Measurements from ENCODE around the gene TRAPPC2L. TPM values are rescaled to one million over a fixed set of nuclear protein-coding genes. Genes with fewer than 3 reads are reported as not detected.

Gene TRAPPC2L
- total RNA-seq, 5 donors from 2014 or later (not counting 1 experiment from before 2014, with no cell fraction given), result 45.6 to 61.1 (median 57.5) TPM

DNA sequence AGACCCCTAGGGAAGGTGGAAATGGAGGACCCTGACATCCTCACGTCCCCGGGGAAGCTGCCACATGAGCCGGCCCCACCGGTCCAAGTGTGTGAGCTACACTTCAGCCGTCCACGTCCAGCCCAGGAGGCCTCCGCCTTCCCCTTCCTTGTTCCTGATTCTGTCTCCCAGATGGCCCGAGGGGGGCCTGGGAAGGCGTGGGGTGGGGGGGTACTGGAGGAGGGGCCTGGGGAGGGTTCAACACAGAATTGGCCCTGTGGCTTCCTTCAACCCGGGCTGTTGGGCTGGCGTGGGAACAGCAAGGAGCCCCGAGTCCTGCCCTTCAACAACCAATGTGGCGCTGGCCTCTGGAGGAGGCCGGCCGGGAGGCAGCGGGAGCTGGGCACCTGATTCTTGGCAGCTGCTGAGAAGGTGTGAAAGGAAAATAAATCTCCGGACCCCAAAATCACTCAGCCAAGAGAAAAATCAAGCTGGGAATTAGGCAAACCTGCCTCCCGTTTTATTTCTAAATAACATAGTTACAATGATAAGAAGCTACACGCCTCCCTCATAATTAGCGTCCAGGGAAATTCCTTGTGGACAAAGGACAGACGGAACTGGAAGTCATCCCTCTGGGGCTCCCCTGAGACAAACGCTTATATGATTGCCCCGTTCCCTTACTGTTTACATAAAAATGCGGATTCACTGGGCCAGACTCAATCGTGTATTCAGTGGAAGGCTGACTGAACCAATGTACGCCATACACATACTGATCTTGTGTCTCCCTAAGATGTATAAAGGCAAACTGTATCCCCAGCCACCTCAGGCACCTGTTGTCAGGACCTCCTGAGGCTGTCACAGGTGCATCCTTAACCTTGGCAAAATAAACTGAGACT is 43.4 kb upstream of the TRAPPC2L start:
- POLR2A ChIA-PET, result interaction anchor here in 1 of 2 donors (0.6 kb wide), 2 partner anchors 36 to 330 kb away, joined by 3 to 6 read pairs; no protein-coding TSS in a partner anchor
- Mint-ChIP-seq H3K4me1 (peaks cover 12 to 25% (median 13%) of the 10 kb centered on the region in 3 donors), H3K27ac (no peak overlapping the region)

DNA sequence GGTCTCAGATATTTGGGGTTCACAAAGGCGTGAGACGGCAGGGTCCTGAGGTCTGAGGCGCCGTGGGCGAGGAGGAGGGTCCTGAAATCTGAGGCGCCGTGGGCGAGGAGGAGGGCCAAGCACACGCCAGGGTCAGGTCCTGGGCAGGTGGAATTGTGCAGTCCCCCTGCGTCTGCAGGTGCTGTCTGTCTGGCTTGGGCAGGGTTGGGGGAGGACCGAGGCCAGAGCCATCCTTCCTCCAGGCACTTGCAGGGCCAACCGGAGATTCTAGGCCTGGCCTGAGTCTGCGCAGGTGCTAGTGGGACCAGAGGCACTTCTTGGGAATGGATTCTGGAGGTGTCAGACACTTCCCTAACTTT is 42.8 kb upstream of the TRAPPC2L start:
- no peaks in the 10 kb centered on the region for H3K27me3 Mint-ChIP-seq
- ATAC-seq (replicated peaks in 1 of 4), result no peak
- H3K9me3 ChIP-seq, result no peaks in the 10 kb centered on the region
- 92% methylated on average over 9 of the region's 13 CpGs for WGBS (ENCODE audit: insufficient coverage)
- peaks cover 11 to 23% (median 12%) of the 10 kb centered on the region in 3 donors for H3K4me1 Mint-ChIP-seq
- peaks cover 3 to 35% of the 10 kb centered on the region in 2 experiments for H3K4me1 ChIP-seq (ENCODE audit: control insufficient read depth in 1 of 2, extremely low read depth in 1 of 2, insufficient read depth in 2 of 2, low read length in 2 of 2)
- H3K36me3 Mint-ChIP-seq, result no peaks in the 10 kb centered on the region
- no peak for DNase-seq
- H3K27ac ChIP-seq (ENCODE audit: low read length), result no peak overlapping the region
- H3K27me3 ChIP-seq (replicated peaks in 1 of 2; ENCODE audit: control insufficient read depth in 2 of 2, extremely low read depth in 1 of 2, insufficient read depth in 2 of 2, low read length in 1 of 2), result no peaks in the 10 kb centered on the region
- ChIA-PET CTCF (no interaction called here), POLR2A (interaction anchor here in 1 of 2 donors (0.6 kb wide), 1 partner anchor 36 kb away, joined by 3 read pairs; no protein-coding TSS in a partner anchor)
- peaks cover 3 to 7% of the 10 kb centered on the region in 2 donors for H3K36me3 ChIP-seq (ENCODE audit: control insufficient read depth in 2 of 2, extremely low read depth in 1 of 2, insufficient read depth in 1 of 2, low read length in 1 of 2)
- H3K27ac Mint-ChIP-seq, result no peak overlapping the region
- H3K4me3 ChIP-seq (ENCODE audit: control insufficient read depth in 1 of 2, extremely low read depth in 1 of 2, low read length in 1 of 2), result no peak overlapping the region
- no peaks in the 10 kb centered on the region for H3K9me3 Mint-ChIP-seq
- H3K4me3 Mint-ChIP-seq, result no peak overlapping the region

More for the DNA sequence above, 43.4 kb upstream of the TRAPPC2L start:
- H3K27ac ChIP-seq (ENCODE audit: low read length), result no peak overlapping the region
- H3K36me3 ChIP-seq (ENCODE audit: control insufficient read depth in 2 of 2, extremely low read depth in 1 of 2, insufficient read depth in 1 of 2, low read length in 1 of 2), result peaks cover 3 to 10% of the 10 kb centered on the region in 2 donors
- H3K27me3 ChIP-seq (replicated peaks in 1 of 2; ENCODE audit: control insufficient read depth in 2 of 2, extremely low read depth in 1 of 2, insufficient read depth in 2 of 2, low read length in 1 of 2), result no peaks in the 10 kb centered on the region
- CTCF ChIA-PET, result no interaction called here
- H3K27me3 Mint-ChIP-seq, result no peaks in the 10 kb centered on the region
- DNase-seq (no peak), ATAC-seq (replicated peaks in 1 of 4) (no peak)
- no peaks in the 10 kb centered on the region for H3K9me3 ChIP-seq
- H3K36me3 Mint-ChIP-seq, result no peaks in the 10 kb centered on the region
- H3K4me3 ChIP-seq (ENCODE audit: control insufficient read depth in 1 of 2, extremely low read depth in 1 of 2, low read length in 1 of 2), result no peak overlapping the region
- H3K9me3 Mint-ChIP-seq, result no peaks in the 10 kb centered on the region
- H3K4me3 Mint-ChIP-seq, result peak overlapping the region in 2 of 3 donors; percentile 47 to 92
- peaks cover 3 to 35% of the 10 kb centered on the region in 2 experiments for H3K4me1 ChIP-seq (ENCODE audit: control insufficient read depth in 1 of 2, extremely low read depth in 1 of 2, insufficient read depth in 2 of 2, low read length in 2 of 2)
- WGBS (ENCODE audit: insufficient coverage), result 85% methylated on average over 16 of the region's 26 CpGs

DNA sequence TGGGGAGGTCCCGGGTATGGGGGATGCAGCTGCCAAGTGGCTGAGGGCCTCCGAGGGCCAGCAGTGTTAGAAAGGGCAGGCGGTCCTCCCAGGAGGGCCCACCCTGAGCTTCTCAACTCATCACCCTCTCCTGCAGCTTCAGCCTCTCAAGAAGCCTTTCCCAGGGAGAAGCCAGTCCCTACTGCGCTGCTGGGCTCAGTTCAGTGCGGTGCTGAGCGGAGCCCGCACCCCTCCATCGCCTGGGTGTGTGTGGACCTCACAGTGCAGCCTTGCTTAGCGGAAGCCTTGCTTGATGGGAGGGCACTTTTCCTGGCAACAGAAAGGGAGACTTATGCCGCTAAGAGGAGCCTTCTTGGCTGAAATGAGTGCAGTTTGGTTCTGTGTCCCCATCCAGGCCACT is 41.7 kb upstream of the TRAPPC2L start:
- no peaks in the 10 kb centered on the region for H3K9me3 Mint-ChIP-seq
- 95% methylated on average over 9 of the region's 10 CpGs for WGBS (ENCODE audit: insufficient coverage)
- H3K36me3 Mint-ChIP-seq, result no peaks in the 10 kb centered on the region
- Histone ChIP-seq H3K27me3 (replicated peaks in 1 of 2; ENCODE audit: control insufficient read depth in 2 of 2, extremely low read depth in 1 of 2, insufficient read depth in 2 of 2, low read length in 1 of 2) (no peaks in the 10 kb centered on the region), H3K27ac (ENCODE audit: low read length) (no peak overlapping the region), H3K9me3 (no peaks in the 10 kb centered on the region), H3K36me3 (ENCODE audit: control insufficient read depth in 2 of 2, extremely low read depth in 1 of 2, insufficient read depth in 1 of 2, low read length in 1 of 2) (peaks cover 0 to 3% of the 10 kb centered on the region in 2 donors), H3K4me1 (ENCODE audit: control insufficient read depth in 1 of 2, extremely low read depth in 1 of 2, insufficient read depth in 2 of 2, low read length in 2 of 2) (peaks cover 3 to 29% of the 10 kb centered on the region in 2 experiments), H3K4me3 (ENCODE audit: control insufficient read depth in 1 of 2, extremely low read depth in 1 of 2, low read length in 1 of 2) (no peak overlapping the region)
- H3K4me3 Mint-ChIP-seq, result no peak overlapping the region
- peaks cover 6 to 16% (median 9%) of the 10 kb centered on the region in 3 donors for H3K4me1 Mint-ChIP-seq
- DNase-seq (no peak), ATAC-seq (replicated peaks in 1 of 4) (no peak)
- ChIA-PET CTCF (interaction anchor here in 1 of 2 donors (0.6 kb wide), 1 partner anchor 30 kb away, joined by 7 read pairs; no protein-coding TSS in a partner anchor), POLR2A (interaction anchor here (0.6 to 0.7 kb wide), 2 partner anchors 377 to 1196 kb away, joined by 5 to 17 read pairs; no protein-coding TSS in a partner anchor)
- H3K27me3 Mint-ChIP-seq, result no peaks in the 10 kb centered on the region
- H3K27ac Mint-ChIP-seq, result no peak overlapping the region

DNA sequence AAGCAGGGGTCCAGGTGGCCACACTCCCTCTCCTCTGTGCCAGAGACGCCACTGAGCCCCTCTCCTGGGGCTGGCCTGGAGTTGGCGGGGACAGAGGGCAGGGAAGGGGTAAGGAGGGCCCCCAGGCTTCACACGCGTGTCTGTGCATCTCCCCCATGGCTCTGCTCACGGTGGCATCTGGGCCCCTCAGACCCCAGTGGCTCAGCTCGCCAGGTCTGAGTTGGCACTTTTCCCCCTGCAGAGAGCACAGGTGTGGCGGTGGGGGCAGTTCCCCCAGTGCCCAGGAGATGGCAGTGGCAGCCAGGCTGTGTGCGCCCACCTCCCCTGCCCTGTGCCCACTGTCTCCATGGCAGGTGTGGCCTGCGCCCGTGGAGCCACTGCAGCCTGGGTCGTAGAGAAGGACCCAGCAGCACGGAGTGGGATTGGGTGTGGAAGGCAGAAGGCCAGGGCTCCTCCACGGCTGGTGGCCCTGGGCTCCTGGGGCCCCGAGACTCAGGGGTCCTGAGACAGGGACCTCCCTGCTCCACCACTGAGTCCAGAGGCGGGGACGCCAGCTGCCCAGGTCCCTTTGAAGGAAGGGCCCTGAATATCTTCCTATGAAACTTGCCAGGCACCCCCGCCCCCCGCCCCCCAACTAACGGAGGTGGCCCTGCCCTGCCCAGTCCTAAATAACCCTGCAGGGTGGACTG is 40.9 kb upstream of the TRAPPC2L start:
- no peaks in the 10 kb centered on the region for H3K27me3 ChIP-seq (replicated peaks in 1 of 2; ENCODE audit: control insufficient read depth in 2 of 2, extremely low read depth in 1 of 2, insufficient read depth in 2 of 2, low read length in 1 of 2)
- no peaks in the 10 kb centered on the region for H3K9me3 Mint-ChIP-seq
- DNase-seq (peak in 27 of 35 experiments; percentile 27 to 69 (median 44)), ATAC-seq (replicated peaks in 1 of 4) (no peak)
- peaks cover 0 to 20% of the 10 kb centered on the region in 2 experiments for H3K4me1 ChIP-seq (ENCODE audit: control insufficient read depth in 1 of 2, extremely low read depth in 1 of 2, insufficient read depth in 2 of 2, low read length in 2 of 2)
- POLR2A ChIA-PET, result no interaction called here
- H3K4me1 Mint-ChIP-seq, result peaks cover 0 to 9% (median under 1%) of the 10 kb centered on the region in 3 donors
- H3K9me3 ChIP-seq, result no peaks in the 10 kb centered on the region
- no peak overlapping the region for H3K27ac ChIP-seq (ENCODE audit: low read length)
- no peak overlapping the region for H3K4me3 Mint-ChIP-seq
- H3K36me3 Mint-ChIP-seq, result no peaks in the 10 kb centered on the region
- H3K27ac Mint-ChIP-seq, result no peak overlapping the region
- WGBS (ENCODE audit: insufficient coverage), result 45% methylated on average over 12 of the region's 19 CpGs
- H3K27me3 Mint-ChIP-seq, result no peaks in the 10 kb centered on the region
- H3K4me3 ChIP-seq (ENCODE audit: control insufficient read depth in 1 of 2, extremely low read depth in 1 of 2, low read length in 1 of 2), result no peak overlapping the region
- peaks cover 0 to 6% of the 10 kb centered on the region in 2 donors for H3K36me3 ChIP-seq (ENCODE audit: control insufficient read depth in 2 of 2, extremely low read depth in 1 of 2, insufficient read depth in 1 of 2, low read length in 1 of 2)
- CTCF ChIA-PET, result no interaction called here

DNA sequence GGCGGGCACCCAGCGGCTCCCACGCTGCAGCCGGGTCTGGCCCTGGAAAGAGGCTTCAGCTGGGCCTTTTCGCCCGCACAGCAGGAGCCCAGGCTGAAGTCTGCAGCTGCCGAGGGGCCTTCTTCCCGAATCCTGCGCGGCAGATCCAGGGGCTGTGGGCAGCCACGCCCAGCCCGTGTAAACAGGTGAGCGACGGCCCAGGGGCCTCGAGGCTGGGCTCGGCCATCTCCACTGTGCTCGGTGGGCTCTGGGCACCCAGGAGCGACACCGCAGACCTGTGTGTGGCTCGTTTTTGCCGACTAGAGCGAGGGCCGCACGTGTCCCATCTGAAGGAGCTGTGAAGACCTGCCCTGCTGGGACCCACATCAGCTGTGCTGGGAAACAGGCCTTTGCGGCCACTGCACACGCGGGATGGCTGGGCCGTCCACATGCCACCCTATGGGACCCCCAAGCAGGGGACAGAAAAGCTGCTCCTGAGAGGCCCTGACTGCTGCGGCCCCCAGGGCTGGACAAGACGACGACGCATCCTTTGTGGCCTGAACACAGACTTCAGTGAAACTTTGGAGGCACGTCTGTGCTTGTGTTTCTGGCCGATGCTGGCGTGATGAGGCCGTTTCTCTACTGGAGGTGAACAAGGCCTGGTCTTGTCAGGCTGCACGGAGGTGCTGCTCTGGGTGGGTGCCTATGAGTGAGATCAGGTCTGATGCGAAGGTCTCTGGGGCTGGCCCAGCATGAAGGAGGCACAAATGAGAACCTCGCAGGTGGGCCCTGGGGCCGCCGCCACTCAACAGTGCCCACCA is 40.0 kb upstream of the TRAPPC2L start:
- CTCF ChIA-PET, result interaction anchor here in 1 of 2 donors (0.7 kb wide), 1 partner anchor 80 kb away, joined by 3 read pairs; no protein-coding TSS in a partner anchor
- peaks cover 0 to 16% of the 10 kb centered on the region in 2 experiments for H3K4me1 ChIP-seq (ENCODE audit: control insufficient read depth in 1 of 2, extremely low read depth in 1 of 2, insufficient read depth in 2 of 2, low read length in 2 of 2)
- WGBS (ENCODE audit: insufficient coverage), result 95% methylated on average over 41 of the region's 41 CpGs

More for the DNA sequence above, 40.0 kb upstream of the TRAPPC2L start:
- Mint-ChIP-seq H3K9me3 (no peaks in the 10 kb centered on the region), H3K4me3 (no peak overlapping the region), H3K4me1 (peaks cover 0 to 8% (median 0%) of the 10 kb centered on the region in 3 donors), H3K27ac (no peak overlapping the region), H3K36me3 (no peaks in the 10 kb centered on the region), H3K27me3 (no peaks in the 10 kb centered on the region)
- Histone ChIP-seq H3K27me3 (replicated peaks in 1 of 2; ENCODE audit: control insufficient read depth in 2 of 2, extremely low read depth in 1 of 2, insufficient read depth in 2 of 2, low read length in 1 of 2) (no peaks in the 10 kb centered on the region), H3K4me3 (ENCODE audit: control insufficient read depth in 1 of 2, extremely low read depth in 1 of 2, low read length in 1 of 2) (no peak overlapping the region), H3K36me3 (ENCODE audit: control insufficient read depth in 2 of 2, extremely low read depth in 1 of 2, insufficient read depth in 1 of 2, low read length in 1 of 2) (peaks cover 4 to 15% of the 10 kb centered on the region in 2 donors), H3K27ac (ENCODE audit: low read length) (no peak overlapping the region), H3K9me3 (no peaks in the 10 kb centered on the region)
- no peak for ATAC-seq (replicated peaks in 1 of 4)
- POLR2A ChIA-PET, result no interaction called here
- no peak for DNase-seq

All from T-cell (primary cell).